Panc1 (cell line): ENCODE results near the gene NCKAP1. TPM values are rescaled to one million over a fixed set of nuclear protein-coding genes. Genes with fewer than 3 reads are reported as not detected.

ENCODE experiments used
- ATAC-seq: fragments of 200-7000 bp; cut with Tn5 transposase; 2 replicates; pipeline ENCODE4 v1.9.1; 2020; ENCODE audit warnings: mild to moderate bottlenecking, moderate library complexity
- BruUV-seq: library from RNA; stranded (reverse); fragments of 400-500 nt; replicated peaks from 2 replicates; lab custom pipeline; 2021; lab: Mats Ljungman, UMichigan
- CTCF ChIA-PET: fragments of 300-600 bp; sonication (Branson Sonifier 250); formaldehyde crosslinking; loops from one replicate; lab custom pipeline; 2022; ENCODE audit warnings: antibody characterized with exemption; lab: Charles Lee
- POLR2A ChIA-PET: fragments of 300-600 bp; sonication (Branson Sonifier 250); formaldehyde crosslinking; loops from one replicate; lab custom pipeline; 2022; ENCODE audit warnings: antibody characterized with exemption; lab: Charles Lee
- DNase-seq: peaks from one replicate; pipeline ENCODE4 v3.0.0-alpha.2; 2010; ENCODE audit warnings: low read depth, low spot score
- H3K27ac ChIP-seq: 2 replicates; pipeline ENCODE4 v1.5.1; 2011; ENCODE audit warnings: mild to moderate bottlenecking, low read length, inconsistent platforms
- H3K27me3 ChIP-seq: fragments of 200-500 bp; sonication (Bioruptor generic); 2 replicates; pipeline ENCODE4 v1.6.0; 2014; ENCODE audit warnings: low read length, inconsistent platforms; ENCODE audit not compliant: control insufficient read depth, insufficient read depth
- H3K36me3 ChIP-seq: fragments of 200-500 bp; sonication (Bioruptor generic); 2 replicates; pipeline ENCODE4 v1.5.1; 2014; ENCODE audit warnings: inconsistent platforms, mild to moderate bottlenecking, low read length, moderate library complexity; ENCODE audit not compliant: control insufficient read depth, insufficient read depth
- H3K4me1 ChIP-seq: 2 replicates; pipeline ENCODE4 v1.5.1; 2011; ENCODE audit warnings: inconsistent platforms, mild to moderate bottlenecking, low read length, moderate library complexity; ENCODE audit not compliant: control insufficient read depth, insufficient read depth
- H3K4me3 ChIP-seq, 2 experiments: 2 replicates each; pipeline ENCODE4 v1.5.1; 2011 to 2012; ENCODE audit warnings: low read depth in 2 of 2, low read length in 2 of 2, mild to moderate bottlenecking in 2 of 2, inconsistent platforms in 1 of 2, moderate library complexity in 1 of 2
- H3K9me3 ChIP-seq: fragments of 200-500 bp; sonication (Bioruptor generic); 2 replicates; pipeline ENCODE4 v1.5.1; 2014; ENCODE audit warnings: low read depth, mild to moderate bottlenecking, inconsistent platforms, low read length, moderate library complexity; ENCODE audit not compliant: control insufficient read depth, insufficient read depth
- CTCF ChIP-seq: fragments of 450-650 bp; IDR thresholded peaks from 2 replicates; pipeline ENCODE4 v1.5.1; 2017; ENCODE audit warnings: mild to moderate bottlenecking
- POLR2AphosphoS5 ChIP-seq: IDR thresholded peaks from 2 replicates; pipeline ENCODE4 v1.6.1; 2012; ENCODE audit warnings: mild to moderate bottlenecking, low read depth, low read length, moderate library complexity
- REST ChIP-seq, 2 experiments: IDR thresholded peaks; 2 replicates each; pipeline ENCODE4 v1.6.1; 2011 to 2012; ENCODE audit warnings: low read depth in 2 of 2, control low read depth in 1 of 2, low read length in 1 of 2, mild to moderate bottlenecking in 1 of 2, moderate library complexity in 1 of 2; ENCODE audit not compliant: insufficient read depth in 1 of 2
- SIN3A ChIP-seq: IDR thresholded peaks from 2 replicates; pipeline ENCODE4 v1.6.1; 2012; ENCODE audit warnings: low read depth, mild to moderate bottlenecking, low read length, moderate library complexity, borderline replicate concordance; ENCODE audit not compliant: insufficient read depth
- TCF7L2 ChIP-seq: IDR thresholded peaks from 2 replicates; pipeline ENCODE4 v1.6.1; 2011; ENCODE audit warnings: mild to moderate bottlenecking, low read depth, low read length, inconsistent platforms
- in situ Hi-C: cut with HindIII; loops from 2 replicates; pipeline ENCODE4 v1.10.0; 2016; ENCODE audit warnings: low sequenced_read_pairs, low pct_unique_long_range_greater_than_20kb
- intact Hi-C: fragments of 100-400 bp; cut with micrococcal nuclease; formaldehyde crosslinking; loops from one replicate; pipeline ENCODE4 v1.10.0; 2022; ENCODE audit not compliant: unreplicated experiment
- total RNA-seq: library from RNA; stranded (reverse); gene quantifications from one replicate; pipeline ENCODE4 v1.2.1, GENCODE V29; 2021; ENCODE audit not compliant: unreplicated experiment

Gene NCKAP1
- total RNA-seq, 1 experiment from 2014 or later, result 174 TPM

- DNase-seq (no peak), ATAC-seq (no peak)
- POLR2A ChIA-PET, result interaction anchor here (0.6 kb wide), 1 partner anchor 159 kb away, joined by 4 read pairs; no protein-coding TSS in a partner anchor
- CTCF ChIA-PET, result no interaction called here
- H3K4me1 ChIP-seq, result no peaks in the 10 kb centered on the region
- intact Hi-C loops (no loop called here), in situ Hi-C loops (no loop called here)
- no peaks in the 10 kb centered on the region for H3K9me3 ChIP-seq
- no peak overlapping the region for H3K27ac ChIP-seq
- H3K36me3 ChIP-seq, result 0 out of 2 replicates have a peak, but pooled peaks cover 2% of the 10 kb centered on the region
- no peak overlapping the region for H3K4me3 ChIP-seq
- no peaks in the 10 kb centered on the region for H3K27me3 ChIP-seq
- BruUV-seq, result no TSS peak
- TF ChIP-seq POLR2AphosphoS5 (no peak), SIN3A (no peak)
These were observed 134.7 kb downstream of the NCKAP1 start for GRCh38 chr2:182903566-182903965.

GRCh38 chr2:182901748-182902147, 136.5 kb downstream of the NCKAP1 start:
- BruUV-seq, result no TSS peak
- no peak for ATAC-seq
- intact Hi-C loops, result no loop called here
- Histone ChIP-seq H3K4me1 (no peaks in the 10 kb centered on the region), H3K4me3 (no peak overlapping the region), H3K36me3 (0 out of 2 replicates have a peak, but pooled peaks cover 2% of the 10 kb centered on the region), H3K27me3 (no peaks in the 10 kb centered on the region), H3K9me3 (no peaks in the 10 kb centered on the region), H3K27ac (no peak overlapping the region)
- no peak for TF ChIP-seq TCF7L2
- TF ChIP-seq REST (IDR thresholded peaks at IDR 0.05; ENCODE audit: insufficient read depth in 1 of 2, low read depth in 2 of 2, low read length in 1 of 2), result no peak
- no peak for TF ChIP-seq POLR2AphosphoS5
- TF ChIP-seq CTCF, result no peak
- TF ChIP-seq SIN3A, result no peak
- DNase-seq, result no peak
- POLR2A ChIA-PET, result no interaction called here
- in situ Hi-C loops, result no loop called here
- CTCF ChIA-PET, result no interaction called here

GRCh38 chr2:182898718-182899117, 139.5 kb downstream of the NCKAP1 start:
- BruUV-seq, result no TSS peak
- Histone ChIP-seq H3K9me3 (no peaks in the 10 kb centered on the region), H3K4me1 (no peaks in the 10 kb centered on the region), H3K27ac (no peak overlapping the region), H3K27me3 (no peaks in the 10 kb centered on the region), H3K4me3 (no peak overlapping the region), H3K36me3 (no peaks in the 10 kb centered on the region)
- ChIA-PET CTCF (no interaction called here), POLR2A (no interaction called here)
- DNase-seq, result no peak
- ATAC-seq, result no peak
- in situ Hi-C loops, result no loop called here
- TF ChIP-seq POLR2AphosphoS5, result no peak
- TF ChIP-seq SIN3A, result no peak
- no peak for TF ChIP-seq REST (IDR thresholded peaks at IDR 0.05; ENCODE audit: insufficient read depth in 1 of 2, low read depth in 2 of 2, low read length in 1 of 2)
- no peak for TF ChIP-seq TCF7L2
- no peak for TF ChIP-seq CTCF
- intact Hi-C loops, result no loop called here
